ENCODE data around the gene NDUFS6.

DNA sequence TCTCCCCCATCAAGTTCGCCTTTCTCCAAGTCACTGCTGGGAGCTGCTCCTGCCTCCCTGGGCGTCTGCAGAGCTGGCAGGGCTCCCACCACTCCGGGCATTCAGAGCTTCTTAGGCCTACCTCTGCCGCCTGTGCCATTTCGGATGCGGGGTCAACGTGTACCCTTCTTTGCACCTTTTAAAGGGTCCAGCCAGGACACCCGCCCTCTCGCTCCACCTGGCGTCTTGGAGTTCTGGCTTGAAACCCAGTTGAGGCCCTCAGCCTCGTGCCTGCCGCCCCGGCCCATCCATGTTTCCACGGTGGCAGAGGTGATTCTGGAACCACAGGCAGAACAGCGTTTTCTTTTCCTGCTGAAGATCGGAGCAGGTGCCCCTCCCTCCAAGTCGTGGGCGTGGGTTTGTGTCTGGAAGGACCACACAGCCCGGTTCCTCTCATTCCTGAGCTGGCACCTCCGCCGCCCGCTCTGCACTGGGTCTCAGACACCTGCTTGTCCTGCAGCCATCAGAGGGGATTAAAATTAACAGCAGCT is 32.9 kb downstream of the NDUFS6 start:
- TF ChIP-seq CTCF (conservative IDR thresholded peaks at IDR 0.05 in 1 of 2, IDR thresholded peaks at IDR 0.05 in 1 of 2; ENCODE audit: low read depth in 1 of 2, low read length in 2 of 2) (no peak), EZH2 (IDR thresholded peaks at IDR 0.05; ENCODE audit: low read length, missing control alignments) (no peak)

Data from fibroblast of lung (primary cell).